GM23338 (cell line): Measurements from ENCODE around the gene EFCAB9.

Experiments used
- CTCF ChIP-seq, 2 experiments: fragments of 200-600 bp in 1 of 2; sonication (generic) in 1 of 2; conservative IDR thresholded peaks; 2 replicates each; pipeline versions ENCODE4 v1.5.1 to v1.6.1; 2016 to 2017; ENCODE audit warnings: antibody characterized with exemption in 2 of 2, low read depth in 2 of 2, mild to moderate bottlenecking in 2 of 2, moderate library complexity in 1 of 2
- EZH2 ChIP-seq: fragments of 200-600 bp; sonication (generic); IDR thresholded peaks from one replicate; pipeline ENCODE4 v1.8.0; 2017; ENCODE audit warnings: antibody characterized with exemption, mild to moderate bottlenecking, low read depth; ENCODE audit not compliant: unreplicated experiment
- ZNF331 ChIP-seq: fragments of 250-450 bp; sonication (Bioruptor Pico); IDR thresholded peaks from 2 replicates; pipeline ENCODE4 v1.5.0; 2020; ENCODE audit warnings: low read depth, mild to moderate bottlenecking, moderate library complexity
- TF ChIP-seq, protein P1 (sequence below): IDR thresholded peaks from one replicate; pipeline ENCODE4 v1.6.1; 2018; ENCODE audit warnings: antibody characterized with exemption; ENCODE audit not compliant: unreplicated experiment

DNA sequence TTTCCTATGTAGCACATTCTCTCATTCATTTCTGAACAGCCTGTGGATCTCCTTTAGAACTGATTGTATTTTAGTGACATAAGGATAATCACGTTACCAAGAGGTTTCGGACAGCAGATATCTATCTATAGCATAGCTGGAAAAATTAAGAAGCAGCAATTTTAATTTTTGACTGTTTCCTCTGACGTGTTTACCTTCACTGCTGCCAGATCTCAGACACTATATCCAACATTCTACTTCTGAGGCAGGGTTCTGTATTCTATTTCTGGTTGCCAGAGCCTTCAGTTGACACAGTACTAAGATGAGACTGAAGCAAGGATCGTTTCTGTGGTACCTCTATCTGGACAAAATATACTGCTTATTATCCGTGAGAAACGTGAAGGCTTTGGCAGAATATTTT, at the start of gene EFCAB9:
- TF ChIP-seq CTCF (conservative IDR thresholded peaks at IDR 0.05; ENCODE audit: low read depth in 2 of 2) (no peak), EZH2 (no peak), ZNF331 (CRISPR knock-in tag) (no peak)
- TF ChIP-seq, protein P1, sequence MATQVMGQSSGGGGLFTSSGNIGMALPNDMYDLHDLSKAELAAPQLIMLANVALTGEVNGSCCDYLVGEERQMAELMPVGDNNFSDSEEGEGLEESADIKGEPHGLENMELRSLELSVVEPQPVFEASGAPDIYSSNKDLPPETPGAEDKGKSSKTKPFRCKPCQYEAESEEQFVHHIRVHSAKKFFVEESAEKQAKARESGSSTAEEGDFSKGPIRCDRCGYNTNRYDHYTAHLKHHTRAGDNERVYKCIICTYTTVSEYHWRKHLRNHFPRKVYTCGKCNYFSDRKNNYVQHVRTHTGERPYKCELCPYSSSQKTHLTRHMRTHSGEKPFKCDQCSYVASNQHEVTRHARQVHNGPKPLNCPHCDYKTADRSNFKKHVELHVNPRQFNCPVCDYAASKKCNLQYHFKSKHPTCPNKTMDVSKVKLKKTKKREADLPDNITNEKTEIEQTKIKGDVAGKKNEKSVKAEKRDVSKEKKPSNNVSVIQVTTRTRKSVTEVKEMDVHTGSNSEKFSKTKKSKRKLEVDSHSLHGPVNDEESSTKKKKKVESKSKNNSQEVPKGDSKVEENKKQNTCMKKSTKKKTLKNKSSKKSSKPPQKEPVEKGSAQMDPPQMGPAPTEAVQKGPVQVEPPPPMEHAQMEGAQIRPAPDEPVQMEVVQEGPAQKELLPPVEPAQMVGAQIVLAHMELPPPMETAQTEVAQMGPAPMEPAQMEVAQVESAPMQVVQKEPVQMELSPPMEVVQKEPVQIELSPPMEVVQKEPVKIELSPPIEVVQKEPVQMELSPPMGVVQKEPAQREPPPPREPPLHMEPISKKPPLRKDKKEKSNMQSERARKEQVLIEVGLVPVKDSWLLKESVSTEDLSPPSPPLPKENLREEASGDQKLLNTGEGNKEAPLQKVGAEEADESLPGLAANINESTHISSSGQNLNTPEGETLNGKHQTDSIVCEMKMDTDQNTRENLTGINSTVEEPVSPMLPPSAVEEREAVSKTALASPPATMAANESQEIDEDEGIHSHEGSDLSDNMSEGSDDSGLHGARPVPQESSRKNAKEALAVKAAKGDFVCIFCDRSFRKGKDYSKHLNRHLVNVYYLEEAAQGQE, result no peak
